Cerebellar cortex (tissue), 1 donor: ENCODE data around the gene PLAC1.

Experiments
- DNase-seq: peaks from one replicate; pipeline ENCODE4 v3.0.0-alpha.2; 2015; ENCODE audit warnings: low spot score

Gene PLAC1

GRCh38 chrX:134670134-134670924 is 12.1 kb upstream of the PLAC1 start:
- DNase-seq = no peak

GRCh38 chrX:134669378-134670098 is 11.3 kb upstream of the PLAC1 start:
- no peak for DNase-seq

GRCh38 chrX:134664202-134664601 is 5.9 kb upstream of the PLAC1 start:
- DNase-seq = no peak

GRCh38 chrX:134661295-134661694 is 3.0 kb upstream of the PLAC1 start:
- no peak for DNase-seq

GRCh38 chrX:134660627-134661026 is 2.4 kb upstream of the PLAC1 start:
- DNase-seq = no peak

- DNase-seq = no peak
Observed at GRCh38 chrX:134659761-134660160, 1.5 kb upstream of the PLAC1 start.

- DNase-seq = no peak
Observed at GRCh38 chrX:134658760-134659023, 421 bp upstream of the PLAC1 start.

- DNase-seq = no peak
Observed at GRCh38 chrX:134654398-134655012, 3.8 kb downstream of the PLAC1 start.

GRCh38 chrX:134653835-134654234 is 4.4 kb downstream of the PLAC1 start:
- DNase-seq = no peak

- no peak for DNase-seq
Observed at GRCh38 chrX:134650701-134651100, 7.6 kb downstream of the PLAC1 start.

- no peak for DNase-seq
Observed at GRCh38 chrX:134649770-134650169, 8.5 kb downstream of the PLAC1 start.

GRCh38 chrX:134647477-134647877 is 10.8 kb downstream of the PLAC1 start:
- DNase-seq = no peak

- DNase-seq = no peak
Observed at GRCh38 chrX:134646691-134647090, 11.6 kb downstream of the PLAC1 start.

- DNase-seq = no peak
Observed at GRCh38 chrX:134645936-134646543, 12.2 kb downstream of the PLAC1 start.

- no peak for DNase-seq
Observed at GRCh38 chrX:134642386-134642785, 15.9 kb downstream of the PLAC1 start.

- no peak for DNase-seq
Observed at GRCh38 chrX:134641346-134641745, 16.9 kb downstream of the PLAC1 start.

GRCh38 chrX:134640914-134641313 is 17.4 kb downstream of the PLAC1 start:
- DNase-seq = no peak

- DNase-seq = no peak
Observed at GRCh38 chrX:134636851-134637250, 21.4 kb downstream of the PLAC1 start.

- no peak for DNase-seq
Observed at GRCh38 chrX:134634691-134635090, 23.6 kb downstream of the PLAC1 start.

GRCh38 chrX:134633832-134634231 is 24.4 kb downstream of the PLAC1 start:
- no peak for DNase-seq

GRCh38 chrX:134633394-134633793 is 24.9 kb downstream of the PLAC1 start:
- DNase-seq = no peak

- DNase-seq = no peak
Observed at GRCh38 chrX:134632355-134632754, 25.9 kb downstream of the PLAC1 start.
